ENCODE measurements around the gene FXYD7.

DNA sequence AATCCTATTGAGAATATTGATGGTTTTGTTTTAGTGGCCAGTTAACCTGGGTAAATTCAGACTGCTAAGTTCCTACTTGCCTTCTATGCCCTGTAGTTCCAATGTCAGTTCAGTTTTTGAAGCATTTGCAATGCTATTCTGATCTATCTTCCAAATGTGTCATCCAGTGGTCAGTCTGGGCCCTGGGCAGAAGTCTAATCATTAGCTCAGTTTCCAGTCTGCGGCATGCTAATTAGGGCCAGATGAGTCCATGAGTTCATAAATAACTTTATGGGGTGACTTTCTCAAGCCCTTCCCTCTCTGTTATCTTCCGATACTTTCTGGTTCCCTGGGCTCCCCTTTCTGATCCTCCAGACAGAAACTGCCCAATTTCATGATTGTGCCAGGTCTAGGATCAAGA lies 52.8 kb downstream of the FXYD7 start:
- TF ChIP-seq, protein P1, sequence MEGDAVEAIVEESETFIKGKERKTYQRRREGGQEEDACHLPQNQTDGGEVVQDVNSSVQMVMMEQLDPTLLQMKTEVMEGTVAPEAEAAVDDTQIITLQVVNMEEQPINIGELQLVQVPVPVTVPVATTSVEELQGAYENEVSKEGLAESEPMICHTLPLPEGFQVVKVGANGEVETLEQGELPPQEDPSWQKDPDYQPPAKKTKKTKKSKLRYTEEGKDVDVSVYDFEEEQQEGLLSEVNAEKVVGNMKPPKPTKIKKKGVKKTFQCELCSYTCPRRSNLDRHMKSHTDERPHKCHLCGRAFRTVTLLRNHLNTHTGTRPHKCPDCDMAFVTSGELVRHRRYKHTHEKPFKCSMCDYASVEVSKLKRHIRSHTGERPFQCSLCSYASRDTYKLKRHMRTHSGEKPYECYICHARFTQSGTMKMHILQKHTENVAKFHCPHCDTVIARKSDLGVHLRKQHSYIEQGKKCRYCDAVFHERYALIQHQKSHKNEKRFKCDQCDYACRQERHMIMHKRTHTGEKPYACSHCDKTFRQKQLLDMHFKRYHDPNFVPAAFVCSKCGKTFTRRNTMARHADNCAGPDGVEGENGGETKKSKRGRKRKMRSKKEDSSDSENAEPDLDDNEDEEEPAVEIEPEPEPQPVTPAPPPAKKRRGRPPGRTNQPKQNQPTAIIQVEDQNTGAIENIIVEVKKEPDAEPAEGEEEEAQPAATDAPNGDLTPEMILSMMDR (IDR thresholded peaks at IDR 0.05 in 8 of 11, conservative IDR thresholded peaks at IDR 0.05 in 3 of 11) = no peak
- no peak for TF ChIP-seq POLR2A (IDR thresholded peaks at IDR 0.05)
- no peak for TF ChIP-seq POLR2AphosphoS5 (IDR thresholded peaks at IDR 0.05)
